PC-9 (cell line): Measurements from ENCODE around the gene CREBBP. TPM values are rescaled to one million over a fixed set of nuclear protein-coding genes. Genes with fewer than 3 reads are reported as not detected.

Source experiments
- BruUV-seq: library from RNA; stranded (reverse); fragments of 400-500 nt; replicated peaks from 2 replicates; lab custom pipeline; 2021; lab: Mats Ljungman, UMichigan
- CTCF ChIA-PET: fragments of 300-600 bp; sonication (Branson Sonifier 250); formaldehyde crosslinking; loops from one replicate; lab custom pipeline; 2022; ENCODE audit warnings: antibody characterized with exemption; lab: Charles Lee
- POLR2A ChIA-PET: fragments of 300-600 bp; sonication (Branson Sonifier 250); formaldehyde crosslinking; loops from one replicate; lab custom pipeline; 2022; ENCODE audit warnings: antibody characterized with exemption; ENCODE audit not compliant: unreplicated experiment; lab: Charles Lee
- DNase-seq, 2 experiments: peaks; one replicate each; pipeline versions ENCODE4 v3.0.0 to v3.0.0-alpha.2; 2015 to 2022; ENCODE audit warnings: mixed read lengths in 1 of 2
- H2AFZ ChIP-seq: fragments of 200-600 bp; sonication (generic); 2 replicates; pipeline ENCODE4 v1.8.1; 2017; ENCODE audit warnings: antibody characterized with exemption
- H3F3A ChIP-seq: fragments of 200-600 bp; sonication (generic); 2 replicates; pipeline ENCODE4 v1.8.1; 2017; ENCODE audit warnings: antibody characterized with exemption, mild to moderate bottlenecking, low read depth; ENCODE audit not compliant: insufficient read depth
- H3K27ac ChIP-seq: fragments of 200-600 bp; sonication (generic); 2 replicates; pipeline ENCODE4 v1.6.1; 2016; ENCODE audit warnings: mixed run types
- H3K27me3 ChIP-seq: fragments of 200-600 bp; sonication (generic); 2 replicates; pipeline ENCODE4 v1.6.1; 2016; ENCODE audit warnings: low read depth, mixed run types; ENCODE audit not compliant: insufficient read depth
- H3K36me3 ChIP-seq: fragments of 200-600 bp; sonication (generic); 2 replicates; pipeline ENCODE4 v1.6.1; 2016; ENCODE audit warnings: low read depth, mixed run types
- H3K4me1 ChIP-seq: fragments of 200-600 bp; sonication (generic); replicated peaks from 2 replicates; pipeline ENCODE4 v1.6.1; 2016; ENCODE audit warnings: mixed run types; ENCODE audit not compliant: insufficient read depth
- H3K4me2 ChIP-seq: fragments of 200-600 bp; sonication (generic); 2 replicates; pipeline ENCODE4 v1.6.1; 2017; ENCODE audit warnings: mixed run types
- H3K4me3 ChIP-seq: fragments of 200-600 bp; sonication (generic); 2 replicates; pipeline ENCODE4 v1.6.1; 2016; ENCODE audit warnings: mixed run types
- H3K79me2 ChIP-seq: fragments of 200-600 bp; sonication (generic); 2 replicates; pipeline ENCODE4 v1.6.1; 2017; ENCODE audit warnings: low read depth, mixed run types
- H3K9me2 ChIP-seq: fragments of 200-600 bp; sonication (generic); 2 replicates; pipeline ENCODE4 v1.8.1; 2017; ENCODE audit warnings: mild to moderate bottlenecking; ENCODE audit not compliant: insufficient read depth
- H3K9me3 ChIP-seq: fragments of 200-600 bp; sonication (generic); 2 replicates; pipeline ENCODE4 v1.8.1; 2016; ENCODE audit warnings: low read depth; ENCODE audit not compliant: insufficient read depth
- H4K20me1 ChIP-seq: fragments of 200-600 bp; sonication (generic); 2 replicates; pipeline ENCODE4 v1.8.1; 2017; ENCODE audit not compliant: insufficient read depth
- EZH2 ChIP-seq: fragments of 200-600 bp; sonication (generic); IDR thresholded peaks from 2 replicates; pipeline ENCODE4 v1.8.0; 2017; ENCODE audit warnings: antibody characterized with exemption, low read depth
- intact Hi-C: fragments of 100-400 bp; cut with micrococcal nuclease; formaldehyde crosslinking; loops from one replicate; pipeline ENCODE4 v1.10.0; 2022; ENCODE audit not compliant: unreplicated experiment
- total RNA-seq: library from RNA; stranded (reverse); gene quantifications from 2 replicates; pipeline ENCODE4 v1.2.3, GENCODE V29; 2021
- TF ChIP-seq, protein P1 (sequence below): fragments of 200-600 bp; sonication (generic); conservative IDR thresholded peaks from 2 replicates; pipeline ENCODE4 v1.6.1; 2017; ENCODE audit warnings: mixed run types, antibody characterized with exemption, mild to moderate bottlenecking, moderate library complexity

Gene CREBBP
- total RNA-seq, 1 experiment from 2014 or later = 74.9 TPM

DNA sequence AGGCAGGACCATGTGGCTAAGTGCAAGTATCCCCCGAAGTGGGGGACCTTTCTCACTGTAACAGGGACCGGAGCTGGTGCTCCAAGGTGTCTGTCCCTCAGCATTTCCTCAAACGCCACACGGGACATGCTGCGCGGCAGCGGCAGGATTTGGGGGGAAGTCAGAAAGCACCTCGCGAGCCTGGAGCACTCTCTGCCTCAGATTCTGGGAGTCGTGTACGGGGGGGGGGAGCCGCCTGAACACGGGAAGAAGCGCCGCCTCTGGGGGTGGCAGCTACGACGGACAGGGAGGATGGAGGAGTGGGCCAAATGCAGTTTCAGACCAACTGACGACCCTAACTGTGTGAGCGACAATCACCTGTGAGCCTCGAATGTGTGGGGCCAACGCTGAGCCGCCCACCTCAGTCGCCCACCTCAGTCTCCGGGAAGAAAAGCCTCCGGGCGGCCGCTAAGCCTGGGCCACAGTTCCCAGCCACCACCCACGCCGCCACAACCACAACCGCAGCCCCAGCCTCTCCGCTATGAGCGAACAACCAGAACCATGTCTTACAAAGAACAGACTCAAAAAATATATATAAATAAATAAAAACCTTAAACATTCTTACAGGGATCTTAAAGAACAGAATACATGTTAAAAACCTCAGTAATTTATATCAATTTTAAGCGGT, 154.4 kb downstream of the CREBBP start:
- Histone ChIP-seq H3K9me3 (no peaks in the 10 kb centered on the region), H3K4me1 (no peaks in the 10 kb centered on the region), H3K27me3 (no peaks in the 10 kb centered on the region), H3K9me2 (no peaks in the 10 kb centered on the region), H3K4me2 (no peak overlapping the region), H3K27ac (no peak overlapping the region), H3K4me3 (no peak overlapping the region), H3K36me3 (0 out of 2 replicates have a peak, but pooled peaks cover 3% of the 10 kb centered on the region), H2AFZ (no peak overlapping the region), H4K20me1 (peaks cover 6% of the 10 kb centered on the region), H3K79me2 (no peaks in the 10 kb centered on the region), H3F3A (peaks cover 10% of the 10 kb centered on the region; the same call in 1 of the 2 replicates)
- TF ChIP-seq, protein P1, sequence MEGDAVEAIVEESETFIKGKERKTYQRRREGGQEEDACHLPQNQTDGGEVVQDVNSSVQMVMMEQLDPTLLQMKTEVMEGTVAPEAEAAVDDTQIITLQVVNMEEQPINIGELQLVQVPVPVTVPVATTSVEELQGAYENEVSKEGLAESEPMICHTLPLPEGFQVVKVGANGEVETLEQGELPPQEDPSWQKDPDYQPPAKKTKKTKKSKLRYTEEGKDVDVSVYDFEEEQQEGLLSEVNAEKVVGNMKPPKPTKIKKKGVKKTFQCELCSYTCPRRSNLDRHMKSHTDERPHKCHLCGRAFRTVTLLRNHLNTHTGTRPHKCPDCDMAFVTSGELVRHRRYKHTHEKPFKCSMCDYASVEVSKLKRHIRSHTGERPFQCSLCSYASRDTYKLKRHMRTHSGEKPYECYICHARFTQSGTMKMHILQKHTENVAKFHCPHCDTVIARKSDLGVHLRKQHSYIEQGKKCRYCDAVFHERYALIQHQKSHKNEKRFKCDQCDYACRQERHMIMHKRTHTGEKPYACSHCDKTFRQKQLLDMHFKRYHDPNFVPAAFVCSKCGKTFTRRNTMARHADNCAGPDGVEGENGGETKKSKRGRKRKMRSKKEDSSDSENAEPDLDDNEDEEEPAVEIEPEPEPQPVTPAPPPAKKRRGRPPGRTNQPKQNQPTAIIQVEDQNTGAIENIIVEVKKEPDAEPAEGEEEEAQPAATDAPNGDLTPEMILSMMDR = no peak
- no peak for TF ChIP-seq EZH2
- intact Hi-C loops = no loop called here
- ChIA-PET POLR2A (interaction anchor here (0.7 kb wide), 1 partner anchor 142 kb away, joined by 4 read pairs; no protein-coding TSS in a partner anchor), CTCF (no interaction called here)
- no peak for DNase-seq
- BruUV-seq = no TSS peak

DNA sequence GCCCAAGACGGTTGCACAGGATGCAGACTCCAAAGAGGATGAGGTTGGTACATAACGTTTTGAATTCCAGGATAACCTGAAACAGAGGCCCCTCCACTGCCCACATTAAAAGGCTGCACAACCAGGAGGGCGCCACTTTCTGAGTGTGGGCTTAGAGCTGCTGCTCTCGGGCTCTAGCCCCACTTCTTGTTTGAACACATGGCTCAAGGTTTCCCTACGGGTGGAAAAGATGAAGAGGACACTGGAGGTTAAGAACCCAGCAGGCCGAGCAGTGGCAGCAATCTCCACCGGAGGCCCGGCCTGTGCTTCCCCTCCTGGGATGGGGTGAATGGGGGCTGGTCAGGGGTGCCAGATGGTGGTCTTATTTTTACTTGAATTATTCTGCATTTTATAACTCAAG, 155.2 kb downstream of the CREBBP start:
- Histone ChIP-seq H3K4me3 (no peak overlapping the region), H3K36me3 (0 out of 2 replicates have a peak, but pooled peaks cover 3% of the 10 kb centered on the region), H3K9me2 (no peaks in the 10 kb centered on the region), H3F3A (peaks cover 10% of the 10 kb centered on the region; the same call in 1 of the 2 replicates), H3K27ac (no peak overlapping the region), H3K79me2 (no peaks in the 10 kb centered on the region), H3K9me3 (no peaks in the 10 kb centered on the region), H3K27me3 (no peaks in the 10 kb centered on the region), H3K4me2 (no peak overlapping the region), H2AFZ (no peak overlapping the region), H3K4me1 (no peaks in the 10 kb centered on the region), H4K20me1 (peaks cover 6% of the 10 kb centered on the region)
- no peak for TF ChIP-seq EZH2
- TF ChIP-seq, protein P1 = no peak
- POLR2A ChIA-PET = interaction anchor here (0.7 to 0.9 kb wide), 3 partner anchors 28 to 143 kb away, joined by 3 to 4 read pairs (median 4); no protein-coding TSS in a partner anchor
- DNase-seq = no peak
- BruUV-seq = no TSS peak
- CTCF ChIA-PET = no interaction called here
- intact Hi-C loops = no loop called here

DNA sequence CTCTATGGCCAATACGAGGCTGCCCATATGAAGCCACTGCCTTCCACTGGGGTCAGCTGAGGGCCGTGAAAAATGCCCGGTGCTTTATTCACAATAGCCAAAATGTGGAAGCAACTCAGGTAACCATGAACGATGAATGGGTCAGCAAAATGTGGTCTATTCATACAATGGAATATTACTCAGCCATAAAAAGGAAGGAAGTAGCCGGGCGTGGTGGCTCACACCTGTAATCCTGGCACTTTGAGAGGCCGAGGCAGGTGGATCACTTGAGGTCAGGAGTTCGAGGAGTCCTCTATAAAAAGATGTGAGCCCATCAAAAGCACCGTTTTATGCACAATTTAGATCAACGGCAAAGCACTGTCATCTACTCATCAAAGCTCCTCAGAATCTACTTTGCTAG, 158.0 kb downstream of the CREBBP start:
- CTCF ChIA-PET = no interaction called here
- Histone ChIP-seq H3K9me3 (no peaks in the 10 kb centered on the region), H3K27me3 (no peaks in the 10 kb centered on the region), H3K9me2 (no peaks in the 10 kb centered on the region), H3K36me3 (no peaks in the 10 kb centered on the region), H2AFZ (no peak overlapping the region), H3K4me1 (no peaks in the 10 kb centered on the region), H3K4me3 (no peak overlapping the region), H4K20me1 (peaks cover 6% of the 10 kb centered on the region; the same call in 1 of the 2 replicates), H3K79me2 (no peaks in the 10 kb centered on the region), H3F3A (peaks cover 6% of the 10 kb centered on the region; the same call in 1 of the 2 replicates), H3K4me2 (no peak overlapping the region), H3K27ac (no peak overlapping the region)
- POLR2A ChIA-PET = interaction anchor here (0.6 kb wide), 1 partner anchor 158 kb away, joined by 4 read pairs; no protein-coding TSS in a partner anchor
- intact Hi-C loops = no loop called here
- TF ChIP-seq EZH2 = no peak
- TF ChIP-seq, protein P1 = no peak
- TSS peak; percentile 7 for BruUV-seq
- no peak for DNase-seq
